NCI-H82 treated with DMSO at 0.1 percent for 48 hours (cell line): ENCODE measurements around the gene SYT12.

Source experiments
- DNase-seq: peaks from one replicate; lab custom pipeline; 2025; ENCODE audit not compliant: unreplicated experiment; lab: John Stamatoyannopoulos, UW

Gene SYT12

DNA sequence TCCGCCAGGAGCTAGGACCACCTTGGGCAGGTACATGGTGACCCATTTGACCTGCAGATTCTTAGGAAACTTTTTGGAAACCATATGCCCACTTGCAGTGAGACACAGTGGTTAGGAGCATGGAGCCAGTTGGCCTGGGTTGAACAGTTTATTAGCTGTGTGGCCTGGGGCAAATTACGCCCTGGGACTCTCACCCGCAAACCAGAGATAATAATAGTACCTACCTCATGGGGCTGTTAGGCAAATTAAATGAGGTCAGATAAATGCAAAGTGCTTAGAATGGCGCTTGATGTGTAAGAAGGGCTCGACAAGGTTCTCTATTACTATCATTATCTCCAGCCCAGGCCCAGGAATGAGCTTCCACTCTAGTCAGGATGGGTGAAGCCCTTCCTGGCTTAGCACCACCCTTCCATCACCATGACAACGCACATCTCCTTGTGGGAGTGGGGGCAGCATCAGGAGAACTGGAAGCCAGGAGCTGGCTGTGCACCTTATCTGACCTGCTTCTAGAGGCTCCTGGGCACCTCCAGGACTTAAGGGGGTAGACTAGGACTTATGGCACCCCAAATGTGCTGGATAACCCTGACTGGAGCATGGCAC, 5.1 kb downstream of the SYT12 start:
- no peak for DNase-seq

GRCh38 chr11:67029146-67029545, 6.2 kb downstream of the SYT12 start:
- no peak for DNase-seq

- no peak for DNase-seq
Measured at GRCh38 chr11:67030976-67031375, 8.0 kb downstream of the SYT12 start.

DNA sequence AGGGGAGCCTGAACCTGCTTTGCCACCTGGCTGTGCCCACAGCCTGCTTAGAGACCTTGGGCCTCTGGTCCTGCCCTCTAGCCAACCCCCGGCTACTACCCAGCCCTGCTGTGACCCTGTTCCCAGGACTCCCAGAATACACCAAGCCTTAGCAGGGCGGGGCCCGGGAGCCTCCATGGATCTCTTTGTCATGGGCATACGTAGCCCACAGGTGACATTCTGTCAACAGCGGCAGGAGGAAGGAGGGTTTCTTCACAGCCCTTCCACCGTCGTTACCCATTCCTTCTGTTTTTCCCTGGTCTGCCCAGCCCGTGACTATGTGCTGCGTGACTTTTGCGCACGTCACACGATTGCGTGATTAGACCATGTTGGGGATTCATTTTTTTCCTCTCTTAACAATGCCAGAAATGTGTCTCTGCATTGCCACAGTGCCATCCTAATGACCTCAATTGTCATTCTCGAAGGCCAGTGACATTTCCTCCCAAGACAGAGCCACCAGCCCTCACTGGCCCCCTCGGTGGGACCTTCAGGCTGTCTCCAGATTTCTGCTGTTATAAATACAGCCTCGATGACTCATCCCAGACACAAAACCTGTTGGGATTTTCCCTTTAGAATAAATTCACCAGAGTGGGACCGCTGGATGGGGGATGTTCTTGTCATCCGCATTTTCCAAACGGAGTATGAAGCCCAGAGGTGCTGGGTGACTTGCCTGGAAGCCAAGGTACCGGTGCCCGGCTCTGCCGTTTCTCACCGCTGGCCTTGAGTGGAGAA, 9.0 kb downstream of the SYT12 start:
- DNase-seq, result no peak

DNA sequence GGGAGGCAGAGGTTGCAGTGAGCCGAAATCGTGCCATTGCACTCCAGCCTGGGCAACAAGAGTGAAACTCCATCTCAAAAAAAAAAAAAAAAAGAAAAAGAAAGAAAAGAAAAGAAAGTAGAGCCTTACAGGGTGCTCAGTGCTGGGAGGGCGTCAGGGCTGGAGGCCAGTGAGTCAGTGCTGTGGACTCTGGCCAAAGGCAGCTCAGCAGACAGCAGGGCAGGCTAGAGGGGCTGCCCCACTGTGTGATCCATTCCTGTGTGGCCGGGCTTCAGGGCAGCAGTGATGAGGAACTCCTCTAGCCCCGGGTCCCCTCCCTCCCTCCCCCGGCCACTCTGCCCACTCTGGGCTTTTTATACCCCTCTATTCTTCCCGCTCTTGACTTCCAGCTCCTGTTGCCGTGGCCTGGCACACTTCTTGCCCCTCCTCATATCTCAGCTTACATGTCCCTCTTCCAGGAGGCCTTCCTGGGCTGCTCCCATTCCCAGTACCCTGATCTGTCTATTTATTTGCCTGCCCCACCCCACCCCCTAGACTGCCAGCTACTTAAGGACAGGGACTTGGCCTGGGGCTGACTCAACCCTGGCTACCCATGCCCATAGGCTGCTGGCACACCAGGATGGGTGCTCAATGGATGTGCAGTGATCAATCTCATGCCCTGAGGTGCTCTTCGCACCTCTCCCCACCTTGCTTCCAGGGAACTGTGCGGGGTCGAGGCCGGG, 10.1 kb downstream of the SYT12 start:
- DNase-seq, result no peak

DNA sequence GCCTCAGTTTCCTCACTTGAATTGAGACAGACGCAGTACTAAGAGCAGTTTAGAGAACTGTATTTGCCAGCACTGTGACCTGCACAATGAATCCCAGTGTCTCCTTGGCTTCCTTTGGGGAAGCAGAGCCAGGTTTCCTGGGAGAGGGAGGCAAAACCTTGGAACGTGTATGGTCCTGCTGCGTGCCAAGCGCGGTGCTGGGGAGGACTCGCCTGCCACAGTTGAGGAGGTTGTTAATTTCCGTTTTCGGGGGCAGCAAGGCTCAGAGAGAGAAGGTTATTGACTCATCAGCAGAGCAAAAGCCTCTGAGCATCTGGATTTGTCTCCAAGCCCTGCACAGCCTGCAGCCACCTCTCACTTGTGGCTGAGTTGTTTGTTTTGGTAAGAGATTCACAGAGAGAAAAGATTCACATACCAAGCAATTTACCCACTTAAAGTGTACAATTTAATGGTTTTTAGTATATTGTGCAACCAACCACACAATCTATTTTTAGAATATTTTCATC, 10.8 kb downstream of the SYT12 start:
- DNase-seq, result no peak

DNA sequence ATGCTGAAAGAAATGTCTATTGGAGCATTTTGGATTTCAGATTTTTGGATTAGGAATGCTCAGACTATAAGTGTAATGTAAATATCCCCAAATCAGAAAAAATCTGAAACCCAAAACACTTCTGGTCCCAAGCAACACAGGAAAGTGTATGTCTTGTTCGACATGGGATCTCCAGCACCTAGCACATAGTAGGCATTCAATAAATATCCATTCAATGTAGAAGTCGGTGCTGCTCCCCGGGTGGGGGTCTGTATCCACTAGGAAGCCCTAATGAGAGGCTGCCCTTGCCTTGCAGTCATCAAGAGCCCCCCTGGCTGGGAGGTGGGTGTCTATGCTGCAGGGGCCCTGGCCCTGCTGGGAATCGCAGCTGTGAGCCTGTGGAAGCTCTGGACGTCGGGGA, 11.4 kb downstream of the SYT12 start:
- DNase-seq, result no peak

GRCh38 chr11:67040147-67040546, 17.2 kb downstream of the SYT12 start:
- no peak for DNase-seq

- no peak for DNase-seq
Measured at GRCh38 chr11:67041602-67042001, 18.7 kb downstream of the SYT12 start.

- DNase-seq, result no peak
Measured at GRCh38 chr11:67043572-67044349, 20.8 kb downstream of the SYT12 start.

GRCh38 chr11:67044496-67044895, 21.6 kb downstream of the SYT12 start:
- no peak for DNase-seq

DNA sequence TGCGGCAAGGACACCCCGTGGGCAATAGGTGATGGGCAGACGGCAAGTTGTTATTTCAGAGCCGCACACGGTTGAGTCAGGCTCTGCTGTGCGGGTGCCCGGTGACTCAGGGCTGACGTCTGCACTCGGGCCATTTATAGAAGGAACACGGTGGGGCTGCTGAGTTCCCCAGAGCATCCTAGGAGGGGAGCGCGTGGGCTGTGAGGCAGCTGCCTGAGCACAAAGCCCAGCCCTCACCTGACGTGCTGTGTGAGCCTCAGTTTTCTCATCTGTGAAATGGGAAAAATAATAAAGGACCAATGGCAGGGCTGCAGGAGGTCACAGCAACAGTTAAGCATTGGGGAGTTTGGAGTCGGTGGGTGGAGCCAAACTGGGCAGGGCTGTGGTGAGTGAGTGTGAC, 22.4 kb downstream of the SYT12 start:
- no peak for DNase-seq

GRCh38 chr11:67048515-67049130, 25.7 kb downstream of the SYT12 start:
- DNase-seq, result no peak

DNA sequence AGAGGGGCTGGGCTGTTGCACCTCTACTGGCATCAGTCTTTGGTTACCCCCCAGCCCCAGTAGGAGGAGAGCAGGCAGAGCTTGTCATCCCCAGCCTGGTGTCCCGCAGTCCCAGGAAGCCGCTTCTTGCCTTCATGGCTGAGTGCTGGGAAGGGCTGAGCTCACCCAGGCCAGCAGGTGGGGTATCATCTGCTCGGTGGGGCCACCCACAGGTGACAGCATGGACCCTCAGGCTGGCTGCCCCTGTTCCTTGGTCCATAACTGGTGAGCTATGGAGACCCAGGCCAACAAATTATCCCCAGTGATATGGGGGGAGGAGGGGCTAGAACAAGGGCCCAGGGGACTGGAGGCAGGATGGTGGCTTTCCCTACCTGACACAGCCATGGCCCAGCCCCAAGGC, 27.2 kb downstream of the SYT12 start:
- DNase-seq, result no peak

DNA sequence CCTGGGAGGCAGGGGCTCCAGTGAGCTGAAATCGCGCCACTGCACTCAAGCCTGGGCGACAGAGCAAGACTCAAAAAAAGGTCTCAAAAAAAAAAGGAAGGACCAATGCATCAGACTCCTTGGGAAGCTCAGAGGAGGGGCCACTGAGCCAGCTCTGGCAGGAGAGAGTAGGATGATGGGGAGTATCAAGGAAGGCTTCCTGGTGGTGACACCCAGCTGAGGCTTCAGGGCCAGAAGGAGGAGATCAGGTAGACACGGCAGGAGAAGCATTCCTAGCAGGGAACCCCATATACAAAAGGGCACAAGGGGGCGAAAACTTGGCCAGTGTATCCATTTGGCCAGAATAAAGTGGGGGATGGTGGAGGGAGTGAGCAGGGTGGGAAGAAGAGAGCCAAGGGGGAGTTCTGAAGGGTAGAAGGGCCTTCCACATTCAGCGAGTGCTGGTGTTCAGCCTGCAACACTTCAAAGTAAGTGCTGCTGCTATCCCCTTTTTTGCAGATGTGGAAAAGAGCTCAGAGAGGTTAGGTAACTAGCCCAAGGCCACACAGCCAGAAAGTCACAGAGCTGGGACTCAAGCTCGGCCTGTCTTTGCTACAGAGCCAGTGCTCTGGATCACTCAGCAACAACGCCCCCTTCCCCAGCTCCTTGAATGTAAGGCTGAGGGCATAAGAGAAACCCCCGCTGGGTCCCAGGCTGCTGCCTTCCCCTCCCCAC, 28.4 kb downstream of the SYT12 start:
- DNase-seq, result no peak

- no peak for DNase-seq
Measured at GRCh38 chr11:67051945-67052488, 29.1 kb downstream of the SYT12 start.

- DNase-seq, result no peak
Measured at GRCh38 chr11:67052891-67053290, 30.0 kb downstream of the SYT12 start.

DNA sequence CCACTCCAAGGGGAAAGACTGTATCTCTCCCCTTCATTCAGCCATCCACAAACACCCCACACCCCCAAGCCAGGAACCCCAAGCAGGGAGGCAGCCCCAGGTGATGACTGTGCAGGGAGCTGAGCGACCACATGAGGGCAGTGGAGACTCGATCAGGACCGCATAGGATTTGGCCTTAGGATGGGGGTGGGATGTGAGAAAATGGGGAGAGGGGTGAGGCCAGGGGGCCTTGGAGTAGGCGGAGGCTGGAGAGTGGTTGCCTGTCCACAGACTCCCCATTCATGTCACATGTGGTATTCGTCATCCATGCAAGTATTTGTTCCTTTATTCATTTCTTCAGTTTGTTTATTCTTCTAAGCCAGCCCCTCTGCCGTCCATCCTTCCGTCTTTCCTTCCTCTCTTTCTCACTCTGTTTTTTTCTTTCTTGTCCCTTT, 31.0 kb downstream of the SYT12 start:
- peak; percentile 36 for DNase-seq

- no peak for DNase-seq
Measured at GRCh38 chr11:67054346-67054835, 31.5 kb downstream of the SYT12 start.
